C4-2B (cell line): ENCODE results near the gene FRMD8.

ENCODE experiments used
- CTCF ChIP-seq: fragments of 450-650 bp; conservative IDR thresholded peaks from 2 replicates; pipeline ENCODE4 v1.5.1; 2017; ENCODE audit warnings: mild to moderate bottlenecking
- ZFX ChIP-seq: fragments of 450-650 bp; IDR thresholded peaks from 2 replicates; pipeline ENCODE4 v1.6.1; 2017

GRCh38 chr11:65401073-65401802 lies 14.8 kb downstream of the FRMD8 start:
- TF ChIP-seq CTCF: no peak
- no peak for TF ChIP-seq ZFX
